HEK293T (cell line): Measurements from ENCODE around the gene SULT2B1.

Experiments
- CTCF ChIA-PET: fragments of 350-600 bp; formaldehyde crosslinking; extraction: SDS; loops from one replicate; lab custom pipeline; 2021; ENCODE audit warnings: antibody characterized with exemption, inconsistent platforms; lab: Yijun Ruan, JAX
- POLR2A ChIA-PET: fragments of 350-600 bp; formaldehyde crosslinking; extraction: SDS; loops from one replicate; lab custom pipeline; 2020; ENCODE audit warnings: antibody characterized with exemption, inconsistent platforms; lab: Yijun Ruan, JAX
- DNase-seq: peaks from one replicate; pipeline ENCODE4 v3.0.0; 2012; ENCODE audit warnings: mixed read lengths; ENCODE audit errors: extremely low spot score
- ARNT ChIP-seq: fragments of 450-650 bp; IDR thresholded peaks from 2 replicates; pipeline ENCODE4 v1.6.1; 2017; ENCODE audit warnings: mild to moderate bottlenecking
- BHLHE40 ChIP-seq: fragments of 450-650 bp; IDR thresholded peaks from 2 replicates; pipeline ENCODE4 v1.6.1; 2016; ENCODE audit warnings: mild to moderate bottlenecking, moderate library complexity, borderline replicate concordance
- CTBP1 ChIP-seq: fragments of 450-650 bp; IDR thresholded peaks from 2 replicates; pipeline ENCODE4 v1.6.1; 2016; ENCODE audit warnings: borderline replicate concordance
- ELF4 ChIP-seq: fragments of 450-650 bp; IDR thresholded peaks from 2 replicates; pipeline ENCODE4 v1.6.1; 2017; ENCODE audit warnings: antibody characterized with exemption
- FOXA1 ChIP-seq: fragments of 450-650 bp; IDR thresholded peaks from 2 replicates; pipeline ENCODE4 v1.6.1; 2016; ENCODE audit warnings: mild to moderate bottlenecking
- FOXK2 ChIP-seq: fragments of 450-650 bp; IDR thresholded peaks from 2 replicates; pipeline ENCODE4 v1.6.1; 2016; ENCODE audit warnings: mild to moderate bottlenecking
- FOXM1 ChIP-seq: fragments of 450-650 bp; IDR thresholded peaks from 2 replicates; pipeline ENCODE4 v1.6.1; 2017; ENCODE audit warnings: mild to moderate bottlenecking, borderline replicate concordance
- HDGF ChIP-seq: fragments of 450-650 bp; IDR thresholded peaks from 2 replicates; pipeline ENCODE4 v1.6.1; 2017; ENCODE audit warnings: antibody characterized with exemption, borderline replicate concordance
- L3MBTL2 ChIP-seq: fragments of 450-650 bp; conservative IDR thresholded peaks from 2 replicates; pipeline ENCODE4 v1.6.1; 2016; ENCODE audit warnings: mild to moderate bottlenecking
- LEF1 ChIP-seq: fragments of 450-650 bp; IDR thresholded peaks from 2 replicates; pipeline ENCODE4 v1.6.1; 2017; ENCODE audit warnings: mild to moderate bottlenecking, borderline replicate concordance
- NFRKB ChIP-seq: fragments of 450-650 bp; IDR thresholded peaks from 2 replicates; pipeline ENCODE4 v1.6.1; 2016; ENCODE audit warnings: mild to moderate bottlenecking, moderate library complexity
- SP1 ChIP-seq: fragments of 450-650 bp; IDR thresholded peaks from 2 replicates; pipeline ENCODE4 v1.6.1; 2017
- SUZ12 ChIP-seq: fragments of 450-650 bp; IDR thresholded peaks from 2 replicates; pipeline ENCODE4 v1.6.1; 2016; ENCODE audit warnings: mild to moderate bottlenecking
- TARDBP ChIP-seq: fragments of 450-650 bp; IDR thresholded peaks from 2 replicates; pipeline ENCODE4 v1.6.1; 2016
- ZNF384 ChIP-seq: fragments of 450-650 bp; IDR thresholded peaks from 2 replicates; pipeline ENCODE4 v1.6.1; 2016
- TF ChIP-seq, protein P1 (sequence below): fragments of 450-650 bp; IDR thresholded peaks from 2 replicates; pipeline ENCODE4 v1.6.1; 2016

Gene SULT2B1

DNA sequence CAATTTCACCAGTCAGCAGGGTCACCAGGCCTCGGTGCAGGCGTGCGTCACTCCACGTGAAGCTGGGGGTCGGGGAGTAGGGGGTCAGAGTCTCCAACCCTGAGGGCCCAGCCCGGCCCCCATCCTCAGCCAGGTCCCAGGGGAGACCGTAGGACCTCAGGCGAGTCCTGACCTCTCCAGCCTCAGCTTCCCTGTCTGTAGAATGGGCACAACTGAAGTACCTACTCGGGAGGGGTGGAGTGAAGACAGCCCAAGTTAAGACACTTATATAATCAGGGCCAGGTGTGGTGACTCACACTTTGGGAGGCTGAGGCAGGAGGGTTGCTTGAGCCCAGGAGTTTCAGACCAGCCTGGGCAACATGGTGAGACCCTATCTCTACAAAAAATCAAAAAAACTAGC is 51.9 kb downstream of the SULT2B1 start:
- TF ChIP-seq FOXM1, result no peak
- TF ChIP-seq, protein P1, sequence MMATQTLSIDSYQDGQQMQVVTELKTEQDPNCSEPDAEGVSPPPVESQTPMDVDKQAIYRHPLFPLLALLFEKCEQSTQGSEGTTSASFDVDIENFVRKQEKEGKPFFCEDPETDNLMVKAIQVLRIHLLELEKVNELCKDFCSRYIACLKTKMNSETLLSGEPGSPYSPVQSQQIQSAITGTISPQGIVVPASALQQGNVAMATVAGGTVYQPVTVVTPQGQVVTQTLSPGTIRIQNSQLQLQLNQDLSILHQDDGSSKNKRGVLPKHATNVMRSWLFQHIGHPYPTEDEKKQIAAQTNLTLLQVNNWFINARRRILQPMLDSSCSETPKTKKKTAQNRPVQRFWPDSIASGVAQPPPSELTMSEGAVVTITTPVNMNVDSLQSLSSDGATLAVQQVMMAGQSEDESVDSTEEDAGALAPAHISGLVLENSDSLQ, result no peak
- TF ChIP-seq FOXK2, result no peak
- no peak for TF ChIP-seq SP1
- no peak for TF ChIP-seq FOXA1
- TF ChIP-seq TARDBP, result no peak
- TF ChIP-seq BHLHE40, result no peak
- no peak for TF ChIP-seq LEF1
- TF ChIP-seq ZNF384, result no peak
- TF ChIP-seq CTBP1, result no peak
- TF ChIP-seq SUZ12, result no peak
- no peak for TF ChIP-seq HDGF
- TF ChIP-seq ARNT, result no peak
- TF ChIP-seq L3MBTL2, result no peak
- ChIA-PET CTCF (no interaction called here), POLR2A (no interaction called here)
- DNase-seq, result no peak

DNA sequence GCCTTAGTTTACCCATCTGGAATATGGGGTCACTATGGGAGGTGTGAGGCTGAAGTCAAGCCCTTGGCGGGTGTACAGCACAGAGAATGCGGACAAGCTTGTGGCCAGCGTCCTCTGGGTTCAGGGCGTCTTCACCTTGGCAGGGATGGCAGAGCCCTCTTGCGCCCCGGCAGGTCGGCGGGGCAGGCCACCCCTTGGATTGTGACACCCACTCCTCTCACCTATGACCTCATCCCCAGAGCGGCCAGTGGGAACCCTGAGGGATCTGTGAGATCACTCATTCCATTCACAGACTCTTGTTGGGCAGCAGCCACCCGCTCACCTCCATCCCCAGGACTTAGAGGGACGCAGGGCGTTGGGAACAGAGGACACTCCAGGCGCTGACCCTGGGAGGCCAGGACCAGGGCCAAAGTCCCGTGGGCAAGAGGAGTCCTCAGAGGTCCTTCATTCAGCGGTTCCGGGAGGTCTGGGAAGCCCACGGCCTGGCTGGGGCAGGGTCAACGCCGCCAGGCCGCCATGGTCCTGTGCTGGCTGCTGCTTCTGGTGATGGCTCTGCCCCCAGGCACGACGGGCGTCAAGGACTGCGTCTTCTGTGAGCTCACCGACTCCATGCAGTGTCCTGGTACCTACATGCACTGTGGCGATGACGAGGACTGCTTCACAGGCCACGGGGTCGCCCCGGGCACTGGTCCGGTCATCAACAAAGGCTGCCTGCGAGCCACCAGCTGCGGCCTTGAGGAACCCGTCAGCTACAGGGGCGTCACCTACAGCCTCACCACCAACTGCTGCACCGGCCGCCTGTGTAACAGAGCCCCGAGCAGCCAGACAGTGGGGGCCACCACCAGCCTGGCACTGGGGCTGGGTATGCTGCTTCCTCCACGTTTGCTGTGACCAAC is 54.7 kb downstream of the SULT2B1 start, which contains the start of gene SPACA4:
SPACA4 (plus strand) TSS at position 280 of the 896 bp plus-strand sequence; CDS start at position 517, 237 bp downstream.
- TF ChIP-seq LEF1 (no peak), HDGF (no peak), BHLHE40 (no peak), NFRKB (no peak), ELF4 (no peak), ARNT (no peak), SUZ12 (no peak), FOXM1 (no peak), TARDBP (no peak), L3MBTL2 (no peak), FOXK2 (no peak), CTBP1 (no peak), ZNF384 (no peak), SP1 (no peak), FOXA1 (no peak)
- TF ChIP-seq, protein P1, result no peak
- ChIA-PET CTCF (interaction anchor here (0.5 to 1.4 kb wide), 3 partner anchors 16 to 286 kb away, joined by 3 to 4 read pairs (median 3); no protein-coding TSS in a partner anchor), POLR2A (interaction anchor here (4.4 kb wide), 1 partner anchor 12 kb away, joined by 53 read pairs; the partner anchor contains the start of genes RPL18 and SPHK2)
- DNase-seq, result no peak

DNA sequence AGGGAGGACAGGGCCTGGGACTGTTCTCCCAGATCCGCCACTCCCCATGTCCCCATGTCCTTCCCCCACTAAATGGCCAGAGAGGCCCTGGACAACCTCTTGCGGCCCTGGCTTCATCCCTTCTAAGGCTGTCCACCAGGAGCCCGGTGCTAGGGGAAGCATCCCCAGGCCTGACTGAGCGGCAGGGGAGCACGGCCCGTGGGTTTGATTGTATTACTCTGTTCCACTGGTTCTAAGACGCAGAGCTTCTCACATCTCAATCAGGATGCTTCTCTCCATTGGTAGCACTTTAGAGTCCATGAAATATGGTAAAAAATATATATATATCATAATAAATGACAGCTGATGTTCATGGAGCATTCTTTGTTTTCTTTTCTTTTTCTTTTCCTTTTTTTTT is 55.4 kb downstream of the SULT2B1 start:
- ChIA-PET POLR2A (interaction anchor here (4.4 kb wide), 1 partner anchor 11 kb away, joined by 53 read pairs; the partner anchor contains the start of genes RPL18 and SPHK2), CTCF (interaction anchor here (0.5 to 1.4 kb wide), 3 partner anchors 17 to 287 kb away, joined by 3 to 4 read pairs (median 3); no protein-coding TSS in a partner anchor)
- DNase-seq, result no peak
- TF ChIP-seq FOXM1 (no peak), NFRKB (no peak), ELF4 (no peak), HDGF (no peak), LEF1 (no peak), BHLHE40 (no peak), CTBP1 (no peak)

- ChIA-PET POLR2A (interaction anchor here (0.7 to 4.4 kb wide), 5 partner anchors 10 to 405 kb away, joined by 3 to 53 read pairs (median 3); partner anchors contain the start of genes RPL18 and SPHK2), CTCF (interaction anchor here (0.7 to 1.7 kb wide), 5 partner anchors 9 to 25 kb away, joined by 3 to 6 read pairs (median 3); no protein-coding TSS in a partner anchor)
- peak; percentile 61 for DNase-seq
- TF ChIP-seq SUZ12, result no peak
- TF ChIP-seq SP1, result no peak
- TF ChIP-seq ZNF384, result no peak
- no peak for TF ChIP-seq LEF1
- TF ChIP-seq FOXM1, result no peak
- TF ChIP-seq L3MBTL2, result no peak
- no peak for TF ChIP-seq NFRKB
- TF ChIP-seq ARNT, result no peak
- TF ChIP-seq CTBP1, result no peak
- no peak for TF ChIP-seq HDGF
- no peak for TF ChIP-seq ELF4
- no peak for TF ChIP-seq FOXA1
- TF ChIP-seq, protein P1, result no peak
- no peak for TF ChIP-seq TARDBP
- TF ChIP-seq FOXK2, result no peak
- no peak for TF ChIP-seq BHLHE40
These were observed 56.9 kb downstream of the SULT2B1 start for GRCh38 chr19:48608798-48609263.

GRCh38 chr19:48609571-48610108 is 57.7 kb downstream of the SULT2B1 start:
- TF ChIP-seq FOXK2 (no peak), SUZ12 (no peak), FOXM1 (no peak), FOXA1 (no peak), TARDBP (no peak), ZNF384 (no peak), BHLHE40 (no peak), NFRKB (no peak), CTBP1 (no peak), ELF4 (no peak), HDGF (no peak), SP1 (no peak), ARNT (no peak)
- DNase-seq, result no peak
- ChIA-PET CTCF (interaction anchor here (0.8 to 1.7 kb wide), 2 partner anchors 15 to 26 kb away, joined by 3 to 6 read pairs; no protein-coding TSS in a partner anchor), POLR2A (interaction anchor here (4.4 kb wide), 1 partner anchor 9 kb away, joined by 53 read pairs; the partner anchor contains the start of genes RPL18 and SPHK2)
